WTC11 (cell line): ENCODE results near the gene ADGRV1. TPM values are rescaled to one million over a fixed set of nuclear protein-coding genes. Genes with fewer than 3 reads are reported as not detected.

ENCODE experiments used
- ATAC-seq: fragments of 200-7000 bp; cut with Tn5 transposase; 2 replicates; pipeline ENCODE4 v1.10.0; 2021; ENCODE audit warnings: mild to moderate bottlenecking, moderate library complexity
- CTCF ChIA-PET: fragments of 300-600 bp; sonication (Branson Sonifier 250); formaldehyde crosslinking; loops from one replicate; lab custom pipeline; 2021; ENCODE audit warnings: antibody characterized with exemption; lab: Charles Lee
- POLR2A ChIA-PET: fragments of 350-600 bp; sonication (Branson Sonifier 250); formaldehyde crosslinking; loops from one replicate; lab custom pipeline; 2021; ENCODE audit warnings: antibody characterized with exemption; lab: Charles Lee
- DNase-seq: peaks from one replicate; pipeline ENCODE4 v3.0.0; 2021; ENCODE audit warnings: low spot score
- H3K27ac Mint-ChIP-seq: 2 replicates; pipeline ENCODE4 v1.8.0; 2021; ENCODE audit warnings: mixed read lengths
- H3K27me3 Mint-ChIP-seq: 2 replicates; pipeline ENCODE4 v1.8.0; 2021; ENCODE audit warnings: low read depth, mild to moderate bottlenecking, moderate library complexity, mixed read lengths
- H3K36me3 Mint-ChIP-seq: 2 replicates; pipeline ENCODE4 v1.8.0; 2021; ENCODE audit warnings: mixed read lengths
- H3K4me1 Mint-ChIP-seq: 2 replicates; pipeline ENCODE4 v1.8.0; 2022; ENCODE audit warnings: mixed read lengths
- H3K4me3 Mint-ChIP-seq: 2 replicates; pipeline ENCODE4 v1.8.0; 2021; ENCODE audit warnings: mild to moderate bottlenecking, moderate library complexity, mixed read lengths
- H3K9me3 Mint-ChIP-seq: 2 replicates; pipeline ENCODE4 v1.8.0; 2021; ENCODE audit warnings: mixed read lengths
- ATF1 ChIP-seq: sonication (generic); formaldehyde crosslinking; IDR thresholded peaks from 2 replicates; pipeline ENCODE4 v1.8.1; 2023; ENCODE audit warnings: mild to moderate bottlenecking, moderate library complexity, missing genetic modification reagents
- CTCF ChIP-seq: fragments of 200-600 bp; IDR thresholded peaks from 2 replicates; pipeline ENCODE4 v1.8.0; 2022; ENCODE audit warnings: antibody characterized with exemption
- ELF4 ChIP-seq: sonication (generic); formaldehyde crosslinking; IDR thresholded peaks from 2 replicates; pipeline ENCODE4 v1.8.1; 2022; ENCODE audit warnings: low read depth, mild to moderate bottlenecking, moderate library complexity, missing genetic modification reagents
- FOXJ3 ChIP-seq: sonication (generic); formaldehyde crosslinking; IDR thresholded peaks from 2 replicates; pipeline ENCODE4 v1.9.0; 2021; ENCODE audit warnings: missing genetic modification reagents, mild to moderate bottlenecking, borderline replicate concordance
- FOXK1 ChIP-seq: sonication (generic); formaldehyde crosslinking; IDR thresholded peaks from 2 replicates; pipeline ENCODE4 v1.8.0; 2022; ENCODE audit warnings: mild to moderate bottlenecking, moderate library complexity, missing genetic modification reagents
- GABPB1 ChIP-seq: sonication (generic); formaldehyde crosslinking; IDR thresholded peaks from 2 replicates; pipeline ENCODE4 v1.8.1; 2023; ENCODE audit warnings: mild to moderate bottlenecking, missing genetic modification reagents
- GTF2I ChIP-seq: fragments of 250-450 bp; sonication (Bioruptor Pico); conservative IDR thresholded peaks from 2 replicates; pipeline ENCODE4 v1.4.0; 2021; ENCODE audit warnings: mild to moderate bottlenecking
- HMGA2 ChIP-seq: fragments of 250-450 bp; sonication (Bioruptor Pico); IDR thresholded peaks from 2 replicates; pipeline ENCODE4 v1.4.0; 2021; ENCODE audit warnings: mild to moderate bottlenecking, moderate library complexity
- HMGXB4 ChIP-seq: sonication (generic); formaldehyde crosslinking; IDR thresholded peaks from 2 replicates; pipeline ENCODE4 v1.8.1; 2023; ENCODE audit warnings: mild to moderate bottlenecking, moderate library complexity, missing genetic modification reagents
- IRF2 ChIP-seq: sonication (generic); formaldehyde crosslinking; IDR thresholded peaks from 2 replicates; pipeline ENCODE4 v1.8.0; 2022; ENCODE audit warnings: low read depth, missing genetic modification reagents, borderline replicate concordance
- MAX ChIP-seq: sonication (generic); formaldehyde crosslinking; IDR thresholded peaks from 2 replicates; pipeline ENCODE4 v1.8.0; 2022; ENCODE audit warnings: mild to moderate bottlenecking, missing genetic modification reagents
- MYBL2 ChIP-seq: sonication (generic); formaldehyde crosslinking; IDR thresholded peaks from 2 replicates; pipeline ENCODE4 v1.8.1; 2023; ENCODE audit warnings: mild to moderate bottlenecking, moderate library complexity, missing genetic modification reagents
- PREB ChIP-seq: sonication (generic); formaldehyde crosslinking; IDR thresholded peaks from 2 replicates; pipeline ENCODE4 v1.8.1; 2022; ENCODE audit warnings: mild to moderate bottlenecking, missing genetic modification reagents, moderate library complexity, borderline replicate concordance
- SMAD4 ChIP-seq: sonication (generic); formaldehyde crosslinking; IDR thresholded peaks from 2 replicates; pipeline ENCODE4 v1.8.0; 2022; ENCODE audit warnings: mild to moderate bottlenecking, missing genetic modification reagents
- SOX15 ChIP-seq: fragments of 250-450 bp; sonication (Bioruptor Pico); IDR thresholded peaks from 2 replicates; pipeline ENCODE4 v1.9.0; 2021; ENCODE audit warnings: mild to moderate bottlenecking
- ZBTB21 ChIP-seq: sonication (generic); formaldehyde crosslinking; IDR thresholded peaks from 2 replicates; pipeline ENCODE4 v1.8.1; 2023; ENCODE audit warnings: mild to moderate bottlenecking, missing genetic modification reagents, borderline replicate concordance
- ZNF138 ChIP-seq: sonication (generic); formaldehyde crosslinking; conservative IDR thresholded peaks from 2 replicates; pipeline ENCODE4 v1.8.1; 2022; ENCODE audit warnings: mild to moderate bottlenecking, moderate library complexity, missing genetic modification reagents
- ZNF416 ChIP-seq: fragments of 250-450 bp; sonication (Bioruptor Pico); IDR thresholded peaks from 2 replicates; pipeline ENCODE4 v1.9.0; 2021; ENCODE audit warnings: mild to moderate bottlenecking, inconsistent platforms
- ZNF532 ChIP-seq: fragments of 250-450 bp; sonication (Bioruptor Pico); IDR thresholded peaks from 2 replicates; pipeline ENCODE4 v1.9.0; 2021; ENCODE audit warnings: mild to moderate bottlenecking, borderline replicate concordance
- total RNA-seq: library from RNA; stranded (reverse); gene quantifications from 3 replicates; pipeline ENCODE4 v1.2.3, GENCODE V29; 2021

Gene ADGRV1
- total RNA-seq, 1 experiment from 2014 or later, result 74.5 TPM

- TF ChIP-seq HMGXB4 (CRISPR knock-in tag), result no peak
Observed at GRCh38 chr5:91121347-91121993, 562.9 kb downstream of the ADGRV1 start (continued).

GRCh38 chr5:91122651-91123050 is 564.1 kb downstream of the ADGRV1 start:
- no peaks in the 10 kb centered on the region for H3K27me3 Mint-ChIP-seq
- H3K27ac Mint-ChIP-seq, result peak overlapping the region; percentile 58; the same call in 1 of the 2 replicates
- ATAC-seq (no peak), DNase-seq (no peak)
- H3K4me3 Mint-ChIP-seq, result no peak overlapping the region
- no peaks in the 10 kb centered on the region for H3K9me3 Mint-ChIP-seq
- H3K36me3 Mint-ChIP-seq, result no peaks in the 10 kb centered on the region
- H3K4me1 Mint-ChIP-seq, result 0 out of 2 replicates have a peak, but pooled peaks cover 4% of the 10 kb centered on the region
- ChIA-PET CTCF (interaction anchor here (1.0 kb wide), 1 partner anchor 262 kb away, joined by 4 read pairs; no protein-coding TSS in a partner anchor), POLR2A (no interaction called here)
- no peak for TF ChIP-seq SMAD4
- no peak for TF ChIP-seq ATF1
- no peak for TF ChIP-seq HMGA2 (CRISPR knock-in tag)
- TF ChIP-seq FOXK1 (CRISPR knock-in tag), result no peak
- no peak for TF ChIP-seq ZBTB21 (CRISPR knock-in tag)
- no peak for TF ChIP-seq ZNF138 (CRISPR knock-in tag)
- TF ChIP-seq SOX15 (CRISPR knock-in tag), result no peak
- TF ChIP-seq GABPB1 (CRISPR knock-in tag), result no peak
- no peak for TF ChIP-seq ELF4
- TF ChIP-seq GTF2I (CRISPR knock-in tag), result no peak
- no peak for TF ChIP-seq IRF2 (CRISPR knock-in tag)
- no peak for TF ChIP-seq PREB (CRISPR knock-in tag)
- no peak for TF ChIP-seq CTCF
- no peak for TF ChIP-seq ZNF416
- TF ChIP-seq ZNF532 (CRISPR knock-in tag), result no peak
- TF ChIP-seq MYBL2 (CRISPR knock-in tag), result no peak
- TF ChIP-seq MAX, result no peak
- TF ChIP-seq FOXJ3 (CRISPR knock-in tag), result no peak
- TF ChIP-seq, all 79 proteins: peak for 0
